HG03095 (cell line): ENCODE data around the gene MYRF.
A peak's percentile ranks its signal among the peaks of the same experiment; 100 is the strongest.

Experiments
- ATAC-seq: cut with Tn5 transposase; IDR thresholded peaks from one replicate; pipeline ENCODE4 v1.9.1; 2021; ENCODE audit warnings: moderate library complexity; ENCODE audit not compliant: unreplicated experiment

MYRF gene

DNA sequence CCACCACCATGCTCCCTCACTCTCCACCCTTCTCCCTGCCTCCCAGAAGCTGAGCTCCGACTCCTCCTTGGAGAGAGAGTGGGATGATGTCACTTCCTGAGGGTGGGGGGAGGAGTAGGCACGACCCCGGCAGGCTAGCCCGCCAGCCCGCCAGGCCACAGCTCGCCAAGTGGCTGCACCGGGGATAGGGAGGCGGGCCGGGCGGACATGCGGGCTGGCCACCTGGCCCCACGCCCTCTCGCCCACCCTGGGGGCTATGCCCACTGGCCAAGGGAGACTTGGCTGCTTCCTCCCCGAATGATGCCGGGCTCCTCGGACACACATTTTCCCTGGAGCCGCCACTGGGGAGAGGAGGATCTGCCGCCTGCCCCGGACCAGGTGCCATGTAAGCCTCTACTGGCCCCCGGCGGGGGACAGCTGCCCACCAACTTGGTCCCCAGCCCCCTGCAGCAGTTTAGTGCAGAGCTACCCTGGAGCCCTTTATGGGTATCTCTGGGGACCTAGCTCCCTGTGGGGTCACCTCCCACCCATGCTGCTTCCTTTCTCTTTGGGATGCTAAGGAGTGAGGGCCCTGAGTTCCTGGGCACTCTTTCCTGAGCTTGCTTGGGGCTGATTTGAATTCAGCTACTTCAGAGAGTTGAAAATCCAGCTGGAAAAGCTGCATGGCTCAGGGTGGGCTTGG, 33.7 kb upstream of the MYRF start:
- ATAC-seq: no peak

DNA sequence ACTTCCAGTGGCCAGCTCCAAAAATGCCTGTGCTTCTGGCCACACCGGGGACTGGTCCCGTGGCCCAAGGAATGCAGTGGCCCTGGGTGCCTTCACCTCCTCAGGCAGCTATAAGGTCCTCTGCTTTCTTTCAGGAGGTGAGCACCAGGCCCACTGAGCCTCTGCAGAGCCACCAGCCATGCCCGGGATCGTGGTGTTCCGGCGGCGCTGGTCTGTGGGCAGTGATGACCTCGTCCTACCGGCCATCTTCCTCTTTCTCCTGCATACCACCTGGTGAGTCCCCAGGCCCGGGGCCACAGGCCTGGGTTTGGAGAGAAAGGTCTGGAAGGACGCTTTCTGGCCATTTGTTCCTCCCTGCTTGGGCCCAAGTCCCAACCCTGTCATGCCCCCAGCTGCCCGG, 32.5 kb upstream of the MYRF start:
- no peak for ATAC-seq

DNA sequence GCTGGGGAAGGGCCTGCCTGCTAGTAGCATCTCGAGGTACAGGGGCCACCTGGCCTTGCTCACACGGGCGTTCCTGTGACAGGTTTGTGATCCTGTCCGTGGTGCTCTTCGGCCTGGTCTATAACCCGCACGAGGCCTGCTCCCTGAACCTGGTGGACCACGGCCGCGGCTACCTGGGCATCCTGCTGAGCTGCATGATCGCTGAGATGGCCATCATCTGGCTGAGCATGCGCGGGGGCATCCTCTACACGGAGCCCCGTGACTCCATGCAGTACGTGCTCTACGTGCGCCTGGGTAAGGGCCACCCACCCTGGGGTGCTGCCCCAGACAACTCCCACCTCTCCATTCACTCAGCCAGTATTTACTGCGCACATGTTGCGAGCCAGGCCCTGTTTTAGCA, 31.8 kb upstream of the MYRF start:
- ATAC-seq: no peak

DNA sequence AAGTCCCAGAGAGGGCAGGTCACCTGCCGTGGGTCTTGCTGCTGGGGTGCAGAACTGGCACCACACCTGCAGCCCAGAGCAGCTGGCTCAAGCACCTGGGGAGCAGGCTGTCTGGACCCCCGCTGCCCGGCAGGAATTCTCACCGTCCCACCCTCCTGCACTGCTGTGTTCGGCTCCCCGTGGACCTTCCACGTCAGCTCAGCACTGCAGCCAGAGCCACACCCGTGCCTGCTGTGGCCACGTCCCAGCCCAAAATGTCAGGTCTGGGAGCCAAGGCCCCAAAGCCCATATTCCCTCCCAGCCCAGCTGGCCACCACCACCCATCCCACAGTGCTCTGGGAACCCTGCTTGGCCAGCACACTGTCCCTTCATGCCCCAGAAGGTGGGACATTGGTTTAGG, 28.0 kb upstream of the MYRF start:
- no peak for ATAC-seq

DNA sequence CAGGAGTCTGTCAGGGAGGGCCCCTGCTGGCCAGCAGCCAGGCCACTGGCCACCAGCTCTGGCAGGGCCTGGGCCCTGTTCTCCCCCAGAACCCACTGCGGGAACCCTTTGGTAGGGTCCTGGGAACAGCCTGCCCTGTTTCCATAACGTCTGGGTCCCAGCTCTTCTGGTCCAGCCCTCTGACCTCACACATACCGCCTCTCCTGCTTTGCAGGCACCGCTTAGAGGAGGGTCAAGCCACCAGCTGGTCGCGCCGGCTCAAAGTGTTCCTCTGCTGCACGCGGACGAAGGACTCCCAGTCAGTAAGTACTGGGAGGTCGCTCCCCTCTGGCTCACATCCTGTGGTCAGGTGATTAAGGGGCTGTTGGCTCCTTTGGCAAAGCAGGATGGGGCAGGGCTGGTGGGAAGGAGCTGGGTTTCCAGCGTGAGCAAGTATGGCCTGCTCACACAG, 26.6 kb upstream of the MYRF start:
- no peak for ATAC-seq

DNA sequence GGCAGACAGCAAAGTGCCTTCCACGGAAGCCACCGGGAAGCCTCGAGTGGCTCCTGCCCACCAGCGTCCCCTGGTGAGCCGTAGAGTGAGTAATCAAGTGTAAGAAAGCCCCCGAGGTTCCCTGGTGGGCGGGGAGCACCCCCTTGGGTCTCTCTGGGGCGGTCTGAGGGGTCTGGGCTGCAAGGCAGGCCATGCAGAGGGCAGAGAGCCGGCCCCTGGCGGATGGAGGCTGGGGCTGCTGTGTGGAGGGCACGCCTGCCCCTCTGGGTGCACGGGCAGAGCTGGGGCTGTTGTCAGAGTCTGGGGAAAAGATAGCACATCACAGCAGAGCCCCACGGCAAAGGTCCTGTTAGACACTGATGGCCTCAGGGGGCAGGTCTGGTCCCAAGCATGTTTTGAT, 25.7 kb upstream of the MYRF start:
- no peak for ATAC-seq

DNA sequence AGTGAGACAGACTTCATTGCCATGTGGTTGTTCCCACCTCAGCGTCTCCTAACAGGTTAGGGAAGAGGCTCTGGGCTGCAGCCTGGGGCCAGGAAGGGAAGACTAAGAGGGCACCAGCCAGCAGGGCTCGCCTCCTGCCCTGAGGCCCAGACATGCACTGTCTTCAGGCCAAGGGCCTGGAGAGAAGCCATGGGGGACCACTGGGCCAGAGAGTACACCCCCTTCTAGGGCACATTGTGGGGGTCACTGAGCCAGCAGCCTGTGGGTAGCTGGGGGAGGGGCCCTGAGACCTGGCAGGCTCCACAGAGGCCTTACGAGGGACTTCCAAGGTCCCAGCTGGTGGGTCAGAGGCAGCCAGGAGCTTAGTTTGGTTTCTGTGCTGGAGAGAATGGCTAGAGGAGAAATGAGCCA, 25.0 kb upstream of the MYRF start:
- no peak for ATAC-seq

DNA sequence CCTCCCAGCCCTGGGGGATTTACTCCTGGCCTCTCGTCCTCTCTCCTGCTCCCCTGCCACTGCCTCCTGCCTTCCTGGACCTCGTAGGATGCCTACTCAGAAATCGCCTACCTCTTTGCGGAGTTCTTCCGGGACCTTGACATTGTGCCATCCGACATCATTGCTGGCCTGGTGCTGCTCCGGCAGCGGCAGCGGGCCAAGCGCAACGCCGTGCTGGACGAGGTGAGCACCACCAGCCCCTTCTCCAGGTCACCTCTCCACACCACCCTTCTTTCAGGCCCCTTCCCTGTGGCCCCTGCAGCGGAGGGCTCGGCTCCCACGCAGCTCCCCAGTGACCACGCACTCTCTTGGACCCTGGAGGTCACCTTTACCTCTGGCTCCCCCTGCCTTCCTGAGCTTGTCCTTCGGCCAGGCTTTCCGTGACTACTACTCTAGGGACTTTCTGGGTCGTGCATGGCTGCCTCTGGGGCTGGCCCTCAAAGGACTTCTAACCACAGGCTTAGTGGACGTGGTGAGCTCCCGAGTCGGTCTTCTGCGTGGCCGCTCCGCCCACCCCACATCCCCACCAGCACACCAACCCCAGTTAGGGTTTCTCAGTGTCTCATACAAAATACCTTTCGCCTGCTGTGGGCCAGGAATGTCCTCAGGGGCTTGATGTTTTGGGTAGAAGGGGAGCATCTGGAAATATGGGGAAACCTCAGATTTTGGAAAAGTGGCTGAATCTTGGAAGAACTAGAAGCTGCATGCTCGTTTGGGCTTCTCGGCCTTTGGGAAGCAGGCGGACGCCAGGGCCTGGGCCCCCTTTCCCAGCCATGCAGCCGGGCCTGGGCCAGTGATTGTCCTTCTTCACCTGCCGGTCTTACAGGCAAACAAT, 24.1 kb upstream of the MYRF start:
- no peak for ATAC-seq

DNA sequence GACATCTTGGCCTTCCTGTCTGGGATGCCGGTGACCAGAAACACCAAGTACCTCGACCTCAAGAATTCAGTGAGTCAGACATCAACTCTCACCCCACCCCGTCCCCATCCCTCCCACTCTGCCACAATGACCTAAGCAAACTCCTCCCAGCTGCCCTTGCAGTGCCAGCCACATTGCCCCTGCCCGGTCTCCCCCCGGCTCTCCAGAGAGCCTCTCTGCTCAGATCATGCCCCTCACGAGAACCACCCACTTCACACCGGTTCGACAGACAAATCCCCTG, 23.6 kb upstream of the MYRF start:
- ATAC-seq: no peak

DNA sequence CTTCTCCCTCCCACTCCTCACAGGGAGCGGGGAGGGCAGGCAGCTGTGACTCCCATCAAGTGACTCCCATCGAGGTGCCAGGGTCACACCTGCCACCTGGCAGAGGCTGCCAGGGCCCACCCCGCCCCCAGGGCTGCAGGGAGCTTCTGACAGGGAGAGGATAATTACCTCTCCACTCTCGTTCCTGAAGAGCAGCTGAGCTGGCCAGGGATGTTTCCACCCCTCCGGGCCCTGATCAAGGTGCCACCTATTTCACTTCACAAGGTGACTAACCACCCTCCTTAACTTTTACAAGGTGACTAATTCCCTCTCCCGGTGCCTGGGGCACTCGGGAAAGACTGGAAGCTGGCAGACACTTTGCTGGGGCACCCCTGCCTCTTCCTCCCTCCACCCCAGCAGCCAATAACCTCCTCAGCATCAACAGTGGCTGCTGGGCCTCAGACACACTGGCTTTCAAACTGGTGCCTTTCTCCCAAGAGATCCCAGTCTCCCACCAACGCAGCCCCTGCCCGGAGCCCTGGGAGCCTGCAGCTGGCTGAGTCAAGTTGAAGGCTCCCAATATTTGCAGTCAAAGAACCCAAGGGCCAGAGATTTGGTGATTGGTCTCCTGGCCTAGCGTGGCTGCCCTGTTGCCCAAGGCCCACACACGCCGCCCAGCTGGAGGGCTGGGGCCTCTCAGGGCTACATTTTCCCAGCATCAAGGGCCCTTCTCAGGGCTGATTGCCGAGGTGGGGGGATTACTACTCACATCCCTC, 22.0 kb upstream of the MYRF start:
- no peak for ATAC-seq

DNA sequence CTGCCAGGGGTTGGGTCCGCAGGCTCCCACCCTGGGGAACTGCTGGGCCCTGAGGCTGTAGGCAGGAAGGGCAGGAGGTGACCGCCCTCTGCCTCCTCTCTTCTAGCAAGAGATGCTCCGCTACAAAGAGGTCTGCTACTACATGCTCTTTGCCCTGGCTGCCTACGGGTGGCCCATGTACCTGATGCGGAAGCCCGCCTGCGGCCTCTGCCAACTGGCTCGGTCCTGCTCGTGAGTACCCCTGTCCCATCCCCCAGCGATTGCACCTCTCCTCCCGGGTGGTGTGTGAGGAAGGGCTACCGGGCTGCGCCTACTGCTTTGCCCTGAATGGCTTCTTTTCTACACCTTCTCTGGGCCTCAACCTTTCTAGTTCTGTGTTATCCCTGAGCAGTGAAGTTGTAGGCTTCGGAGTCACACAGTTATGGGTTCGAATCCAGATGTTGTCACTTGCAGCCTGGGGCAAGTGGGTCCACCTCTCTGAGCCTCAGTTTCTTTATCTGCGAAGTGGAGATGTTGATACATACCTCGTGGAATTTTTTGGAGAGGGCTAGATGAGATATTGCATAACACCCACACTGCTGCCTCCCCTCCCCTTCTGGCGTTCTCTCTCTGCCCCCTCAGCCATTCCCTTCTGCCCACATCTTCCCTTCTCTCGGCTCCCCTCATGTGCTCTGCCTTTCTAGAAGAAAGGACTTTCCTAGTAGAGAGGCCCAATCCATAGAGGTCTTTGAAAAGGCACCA, 21.1 kb upstream of the MYRF start:
- no peak for ATAC-seq

DNA sequence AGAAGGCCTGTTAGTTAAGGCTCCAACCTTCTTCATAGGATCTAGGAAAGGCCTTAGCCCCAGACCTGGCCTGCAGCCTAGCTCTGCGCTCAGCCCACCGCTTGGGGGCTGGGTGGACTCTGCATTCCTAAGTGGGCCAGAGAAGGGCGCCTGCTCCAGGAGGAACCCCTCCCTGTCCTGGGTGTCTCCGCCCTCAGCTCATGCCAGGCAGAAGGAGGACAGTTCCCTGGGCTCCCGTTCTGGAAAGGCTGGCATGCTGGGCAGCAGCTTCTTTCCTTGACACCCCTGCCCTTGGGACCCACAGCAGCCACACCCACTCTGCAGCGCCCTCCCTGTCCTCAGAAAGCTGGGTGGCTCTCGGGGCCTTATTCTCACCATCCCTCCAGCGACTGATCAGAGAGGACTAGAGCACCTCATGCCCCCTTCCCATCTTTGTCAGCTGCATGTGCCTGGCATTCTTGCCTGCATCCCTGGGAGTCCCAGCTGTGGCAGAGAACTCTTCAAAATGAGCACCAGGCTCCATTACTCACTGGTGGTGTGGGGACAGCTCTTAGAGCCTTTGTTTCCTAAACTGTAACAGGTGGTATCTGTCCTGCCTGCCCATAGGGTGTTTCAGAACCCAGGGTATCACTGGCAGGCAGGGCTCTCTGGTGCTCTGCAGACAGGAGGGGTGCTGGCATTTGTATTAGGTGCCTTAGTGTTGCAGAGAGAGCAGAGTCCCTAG, 20.3 kb upstream of the MYRF start:
- no peak for ATAC-seq

DNA sequence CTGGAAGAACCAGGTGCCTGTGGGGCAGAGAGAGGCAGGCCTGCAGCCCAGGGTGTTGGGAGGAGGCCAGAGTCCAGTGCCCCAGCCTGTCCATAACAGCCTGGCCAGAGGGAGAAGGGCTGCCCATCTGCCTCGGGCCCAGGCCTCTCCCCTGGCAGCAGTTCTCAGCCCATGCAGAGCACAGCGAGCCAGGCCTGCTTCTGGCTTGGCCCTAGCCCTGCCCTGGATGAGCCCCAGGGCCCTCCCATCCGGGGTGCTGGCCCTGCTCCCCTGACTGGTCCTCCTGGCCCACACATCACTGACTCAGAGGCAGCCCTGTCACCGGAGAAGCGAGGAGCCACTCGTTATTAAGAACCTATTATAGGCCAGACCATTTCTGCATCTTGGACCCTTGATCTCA, 19.7 kb upstream of the MYRF start:
- ATAC-seq: no peak

DNA sequence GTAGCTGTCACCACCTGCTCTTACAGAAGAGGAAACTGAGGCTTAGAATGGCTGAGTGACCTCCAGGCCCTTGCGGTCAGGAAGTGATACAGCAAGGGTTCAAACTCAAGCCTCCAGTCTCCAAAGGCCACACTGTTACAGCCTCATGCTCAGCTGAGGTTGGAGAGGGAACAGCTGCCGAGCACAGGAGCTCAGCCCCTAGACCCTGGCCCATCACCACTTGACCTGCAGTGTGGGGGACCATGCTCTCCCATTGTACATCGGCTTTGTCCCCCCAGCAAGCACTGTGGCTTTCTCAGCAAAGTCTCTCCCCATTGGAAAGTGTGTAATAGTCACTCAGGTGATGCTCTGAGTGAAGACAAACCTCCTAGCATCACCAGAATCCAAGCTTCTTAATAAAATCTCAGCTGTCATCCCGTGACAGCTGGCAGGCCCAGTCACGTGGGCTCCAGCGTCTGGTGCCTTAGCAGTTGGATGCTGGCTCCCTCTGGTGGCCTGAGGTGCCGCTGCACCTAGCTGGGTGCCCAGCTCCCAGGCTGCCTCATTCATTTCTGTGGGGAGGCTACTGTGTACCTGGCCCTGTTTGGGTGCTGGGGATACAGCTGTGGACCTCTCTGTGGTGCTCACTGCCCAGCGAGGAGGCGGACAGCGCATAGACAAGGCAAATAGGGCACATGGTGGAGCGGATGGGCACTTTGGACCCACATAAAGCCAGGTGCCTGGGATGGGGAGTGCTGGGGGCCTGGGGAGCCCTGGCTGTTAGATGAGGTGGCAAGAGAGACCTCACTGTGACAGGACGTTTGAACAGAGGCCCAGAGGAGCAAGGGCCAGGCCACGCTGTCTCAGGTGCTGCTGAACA, 19.1 kb upstream of the MYRF start:
- peak; percentile 56 for ATAC-seq

DNA sequence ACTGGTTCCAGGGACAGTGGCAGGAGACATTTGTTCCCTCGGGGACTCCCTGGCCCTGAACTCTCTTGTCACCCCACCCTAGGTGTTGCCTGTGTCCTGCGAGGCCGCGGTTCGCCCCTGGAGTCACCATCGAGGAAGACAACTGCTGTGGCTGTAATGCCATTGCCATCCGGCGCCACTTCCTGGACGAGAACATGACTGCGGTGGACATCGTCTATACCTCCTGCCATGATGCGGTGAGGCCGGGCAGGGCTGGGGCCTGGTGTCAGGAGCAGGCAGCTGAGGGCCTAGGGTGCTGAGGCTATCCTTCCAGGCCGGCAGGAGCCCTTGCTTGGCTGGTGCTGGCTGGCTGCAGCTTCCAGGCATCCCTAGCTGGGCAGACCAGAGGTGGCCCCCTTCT, 17.7 kb upstream of the MYRF start:
- no peak for ATAC-seq

DNA sequence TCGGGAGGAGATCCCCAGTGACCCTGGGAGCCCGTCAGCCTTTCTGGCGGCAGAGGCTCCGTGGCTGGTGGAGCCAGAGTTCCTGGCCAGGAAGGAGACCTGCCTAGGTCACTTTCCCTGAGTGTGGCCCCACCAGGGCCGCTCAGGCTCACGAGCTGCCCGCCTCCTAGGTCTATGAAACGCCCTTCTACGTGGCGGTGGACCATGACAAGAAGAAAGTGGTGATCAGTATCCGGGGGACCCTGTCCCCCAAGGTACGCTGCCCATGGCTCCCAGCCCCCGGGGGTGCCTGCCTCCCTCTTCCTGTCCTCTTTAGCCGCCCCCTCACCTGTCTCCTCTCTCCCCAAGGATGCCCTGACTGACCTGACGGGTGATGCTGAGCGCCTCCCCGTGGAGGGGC, 17.0 kb upstream of the MYRF start:
- ATAC-seq: no peak

DNA sequence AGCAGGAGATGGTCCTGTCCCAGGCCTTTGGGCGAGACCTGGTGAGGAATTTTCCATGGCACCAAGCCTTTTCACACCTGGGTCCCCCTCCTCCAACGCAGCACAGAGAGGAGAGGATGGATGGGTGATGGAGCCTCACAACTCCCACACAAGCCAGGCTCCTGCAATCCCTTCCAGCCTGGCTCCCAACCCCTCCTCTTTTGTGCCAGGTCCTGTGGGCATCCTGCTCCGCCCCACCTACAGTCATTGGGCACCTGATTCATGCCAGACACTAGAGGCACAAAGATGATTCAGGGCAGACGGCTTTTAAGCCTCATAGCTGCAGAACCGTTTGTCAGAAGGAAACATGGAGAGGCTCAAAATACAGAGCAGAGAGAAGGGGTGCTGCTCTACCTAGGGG, 16.1 kb upstream of the MYRF start:
- ATAC-seq: no peak

DNA sequence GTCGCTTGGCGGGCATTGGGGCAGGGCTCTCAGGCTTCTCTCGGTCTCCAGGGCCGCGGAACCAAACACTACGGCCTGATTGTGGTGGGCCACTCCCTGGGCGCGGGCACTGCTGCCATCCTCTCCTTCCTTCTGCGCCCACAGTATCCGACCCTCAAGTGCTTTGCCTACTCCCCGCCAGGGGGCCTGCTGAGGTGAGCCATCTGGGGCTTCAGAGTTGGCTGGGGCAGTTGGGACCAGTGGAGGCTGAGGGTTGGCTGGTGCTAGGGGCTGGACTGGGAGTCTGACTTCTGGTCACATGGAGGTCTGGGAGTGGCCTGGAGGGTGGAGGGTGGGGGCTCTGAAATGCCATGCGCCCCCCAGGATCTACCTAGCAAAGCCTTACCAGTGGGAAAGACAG, 15.3 kb upstream of the MYRF start:
- ATAC-seq: no peak

DNA sequence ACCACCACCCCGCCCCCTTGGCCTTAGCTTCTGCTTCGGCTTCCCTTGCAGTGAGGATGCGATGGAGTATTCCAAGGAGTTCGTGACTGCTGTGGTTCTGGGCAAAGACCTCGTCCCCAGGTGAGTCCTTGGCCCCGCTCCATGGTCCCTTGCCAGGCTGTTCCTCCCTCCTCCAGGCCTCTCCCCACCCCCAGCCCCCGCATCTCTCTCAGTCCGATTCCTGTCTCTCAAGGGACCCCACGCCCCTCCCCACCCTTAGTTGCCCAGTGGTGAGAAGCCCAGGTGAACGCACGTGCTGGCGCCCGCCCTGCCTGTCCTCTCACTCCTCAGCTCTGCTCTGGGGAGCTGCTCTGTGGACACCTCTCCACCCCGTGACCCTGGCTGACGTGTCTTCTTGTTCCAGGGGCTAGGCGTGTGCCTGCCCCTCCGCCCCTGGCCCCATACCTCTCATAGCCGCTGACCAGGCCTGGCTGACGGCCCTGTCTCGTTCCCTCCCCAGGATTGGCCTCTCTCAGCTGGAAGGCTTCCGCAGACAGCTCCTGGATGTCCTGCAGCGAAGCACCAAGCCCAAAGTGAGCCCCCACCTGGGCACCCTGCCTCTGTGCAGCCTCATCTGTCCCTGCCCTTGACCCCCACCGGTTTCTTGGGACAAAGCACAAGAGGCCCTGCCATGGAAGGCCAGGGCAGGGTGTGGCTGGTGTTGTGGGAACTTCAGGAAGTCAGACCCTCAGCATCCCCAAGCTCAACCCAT, 14.6 kb upstream of the MYRF start:
- ATAC-seq: no peak
